GM18951 (cell line): ENCODE measurements around the gene DENND5B.
"Not testable (repeated sequence)": the region's sequence is repeated elsewhere in the genome, so short reads cannot be mapped to it uniquely, and the experiment has no call there.

ENCODE experiments used
- POLR2A ChIP-seq: IDR thresholded peaks from 4 replicates; pipeline ENCODE4 v1.6.1; 2011; ENCODE audit warnings: mild to moderate bottlenecking; ENCODE audit not compliant: insufficient read length, insufficient read depth; ENCODE audit errors: extremely low read depth
- in situ Hi-C: fragments of 300-500 bp; cut with MboI; formaldehyde crosslinking; loops from one replicate; pipeline ENCODE4 v1.12.0; 2022; ENCODE audit warnings: low sequenced_read_pairs, mixed read lengths, inconsistent platforms; ENCODE audit not compliant: unreplicated experiment

The DENND5B gene

DNA sequence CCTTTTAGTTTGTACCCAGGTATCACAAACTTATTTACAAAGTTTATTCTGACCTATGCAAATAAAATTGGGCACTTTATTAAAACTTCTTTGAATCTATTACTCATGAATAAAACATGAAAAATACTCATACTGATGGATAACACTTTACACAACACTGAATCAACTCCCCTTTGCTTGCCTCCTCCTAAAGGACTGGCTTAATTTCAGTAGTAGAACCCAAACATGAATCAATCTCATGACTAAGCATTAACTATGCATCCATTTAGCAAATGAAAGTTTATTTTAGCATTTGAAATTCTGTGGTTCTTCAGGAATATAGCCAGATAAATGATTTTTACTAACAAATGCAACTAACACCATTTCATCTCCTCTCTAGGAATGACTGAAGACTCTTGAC is 32.4 kb downstream of the DENND5B start:
- no peak for TF ChIP-seq POLR2A
- in situ Hi-C loops: no loop called here

DNA sequence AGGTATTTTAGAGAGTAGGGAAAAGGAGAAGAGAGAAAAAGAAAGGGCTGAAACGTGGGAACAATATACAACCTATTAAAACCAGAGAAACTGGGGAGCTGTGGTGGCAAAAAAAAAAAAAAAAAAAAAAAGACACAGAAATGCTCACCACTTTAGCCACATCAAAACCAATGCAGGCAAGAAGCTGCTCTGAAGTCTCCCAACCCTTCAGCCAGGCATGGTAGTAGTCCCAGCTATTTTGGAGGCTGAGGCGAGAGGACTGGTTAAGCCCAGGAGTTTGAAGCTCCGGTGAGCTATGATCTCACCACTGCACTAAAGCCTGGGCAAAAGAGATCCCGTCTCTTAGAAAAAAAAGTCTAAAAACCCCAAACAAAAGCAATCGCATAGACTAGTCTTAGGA is 33.2 kb downstream of the DENND5B start:
- no peak for TF ChIP-seq POLR2A
- in situ Hi-C loops: no loop called here

DNA sequence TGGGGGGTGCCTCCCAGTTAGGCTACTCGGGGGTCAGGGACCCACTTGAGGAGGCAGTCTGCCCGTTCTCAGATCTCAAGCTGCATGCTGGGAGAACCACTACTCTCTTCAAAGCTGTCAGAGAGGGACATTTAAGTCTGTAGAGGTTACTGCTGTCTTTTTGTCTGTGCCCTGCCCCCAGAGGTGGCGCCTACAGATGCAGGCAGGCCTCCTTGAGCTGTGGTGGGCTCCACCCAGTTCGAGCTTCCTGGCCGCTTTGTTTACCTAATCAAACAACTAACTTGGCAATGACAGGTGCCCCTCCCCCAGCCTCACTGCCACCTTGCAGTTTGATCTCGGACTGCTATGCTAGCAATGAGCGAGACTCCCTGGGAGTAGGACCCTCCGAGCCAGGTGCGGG is 35.5 kb downstream of the DENND5B start:
- in situ Hi-C loops: not testable (repeated sequence)

DNA sequence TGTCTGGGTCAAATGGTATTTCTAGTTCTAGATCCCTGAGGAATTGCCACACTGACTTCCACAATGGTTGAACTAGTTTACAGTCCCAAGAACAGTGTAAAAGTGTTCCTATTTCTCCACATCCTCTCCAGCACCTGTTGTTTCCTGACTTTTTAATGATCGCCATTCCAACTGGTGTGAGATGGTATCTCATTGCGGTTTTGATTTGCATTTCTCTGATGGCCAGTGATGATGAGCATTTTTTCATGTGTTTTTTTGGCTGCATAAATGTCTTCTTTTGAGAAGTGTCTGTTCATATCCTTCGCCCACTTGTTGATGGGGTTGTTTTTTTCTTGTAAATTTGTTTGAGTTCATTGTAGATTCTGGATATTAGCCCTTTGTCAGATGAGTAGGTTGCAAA is 40.3 kb downstream of the DENND5B start:
- in situ Hi-C loops: not testable (repeated sequence)

DNA sequence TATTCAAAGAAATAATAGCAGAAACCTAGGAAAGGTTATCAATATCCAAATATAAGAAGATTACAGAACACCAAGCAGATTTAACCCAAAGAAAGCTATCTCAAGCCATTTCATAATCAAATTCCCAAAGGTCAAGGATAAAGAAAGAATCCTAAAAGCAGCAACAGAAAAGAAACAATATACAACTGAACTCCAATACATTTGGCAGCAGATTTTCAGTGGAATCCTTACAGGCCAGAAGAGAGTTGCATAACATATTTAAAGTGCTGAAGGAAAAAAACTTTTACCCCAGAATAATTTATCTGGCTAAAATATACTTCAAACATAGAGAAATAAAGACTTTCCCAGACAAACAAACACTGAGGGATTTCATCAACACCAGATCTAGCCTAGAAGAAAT is 54.3 kb downstream of the DENND5B start:
- TF ChIP-seq POLR2A: no peak
- in situ Hi-C loops: no loop called here

DNA sequence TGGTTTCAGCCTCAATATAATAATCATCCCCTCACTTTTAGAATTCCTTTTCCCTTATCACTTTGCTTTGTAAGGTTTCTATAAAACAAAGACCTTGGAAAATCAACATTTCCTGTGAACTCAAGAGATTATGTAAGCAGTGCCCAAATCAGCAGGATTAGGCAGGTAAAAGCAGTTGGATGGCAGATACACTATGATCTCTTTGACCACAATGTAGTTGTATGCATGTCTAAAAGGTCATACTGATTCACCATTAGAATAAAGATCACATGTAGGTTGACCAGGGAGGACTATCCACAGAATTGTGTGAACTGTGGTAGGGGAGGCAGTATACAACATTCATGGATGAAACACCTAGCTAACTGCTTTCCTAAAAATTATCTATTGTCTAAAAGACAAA is 57.5 kb downstream of the DENND5B start:
- in situ Hi-C loops: no loop called here

DNA sequence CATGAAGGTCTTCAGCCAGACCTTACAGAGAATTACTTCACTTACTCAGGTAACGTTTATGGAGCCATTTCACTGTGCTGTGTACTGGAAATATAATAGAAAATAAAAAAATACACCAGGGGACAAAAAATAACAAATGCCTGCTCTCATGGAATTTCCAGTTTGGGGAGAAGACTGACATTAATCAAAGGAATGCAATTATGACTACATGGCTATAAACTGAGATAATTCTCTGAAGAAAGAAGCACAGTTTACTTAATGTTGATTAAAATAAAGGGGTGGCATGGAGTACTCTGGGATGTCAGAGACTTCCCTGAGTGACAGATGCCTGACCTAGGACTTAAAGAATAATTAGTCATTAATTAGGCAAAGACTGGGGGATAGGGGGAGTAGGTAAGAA is 59.0 kb downstream of the DENND5B start:
- TF ChIP-seq POLR2A: no peak
- in situ Hi-C loops: no loop called here

More for the DNA sequence above, 57.5 kb downstream of the DENND5B start:
- TF ChIP-seq POLR2A: no peak

DNA sequence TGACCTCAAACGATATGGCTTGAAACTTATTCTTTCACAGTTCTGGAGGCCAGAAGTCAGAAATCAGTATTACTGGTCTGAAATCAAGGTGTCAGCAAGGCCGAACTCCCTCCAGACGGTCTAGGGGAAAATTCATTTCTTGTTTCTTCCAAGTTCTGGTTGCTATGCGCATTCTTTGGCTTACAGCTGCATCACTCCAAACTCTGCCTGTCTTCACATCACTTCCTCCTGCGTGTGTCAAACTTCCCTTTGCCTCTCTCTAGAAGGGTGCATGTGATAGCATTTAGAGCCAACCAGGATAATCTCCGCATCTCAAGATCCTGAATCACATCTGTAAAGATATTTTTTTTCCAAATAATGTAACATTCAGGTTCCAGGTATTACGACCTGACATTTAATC is 62.8 kb downstream of the DENND5B start:
- no peak for TF ChIP-seq POLR2A
- in situ Hi-C loops: no loop called here

DNA sequence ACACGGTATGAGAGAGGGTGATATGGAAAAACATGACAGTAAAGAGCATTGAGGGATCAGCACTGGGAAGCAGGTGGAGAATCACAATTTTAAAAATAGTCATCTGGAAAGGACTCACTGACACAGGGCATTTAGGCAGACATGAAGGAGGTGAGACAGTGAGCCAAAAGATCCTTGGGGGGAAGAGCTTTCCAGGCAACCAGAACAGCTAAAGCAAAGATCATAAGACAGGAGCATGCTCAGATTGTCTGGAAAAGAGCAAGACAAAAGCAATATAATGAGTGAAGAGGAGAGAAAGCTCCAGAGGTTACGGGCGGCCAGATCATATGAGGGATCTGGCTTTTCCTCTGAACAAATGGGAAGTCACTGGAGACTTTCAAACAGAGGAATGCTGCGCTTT is 63.9 kb downstream of the DENND5B start:
- TF ChIP-seq POLR2A: no peak
- in situ Hi-C loops: no loop called here

DNA sequence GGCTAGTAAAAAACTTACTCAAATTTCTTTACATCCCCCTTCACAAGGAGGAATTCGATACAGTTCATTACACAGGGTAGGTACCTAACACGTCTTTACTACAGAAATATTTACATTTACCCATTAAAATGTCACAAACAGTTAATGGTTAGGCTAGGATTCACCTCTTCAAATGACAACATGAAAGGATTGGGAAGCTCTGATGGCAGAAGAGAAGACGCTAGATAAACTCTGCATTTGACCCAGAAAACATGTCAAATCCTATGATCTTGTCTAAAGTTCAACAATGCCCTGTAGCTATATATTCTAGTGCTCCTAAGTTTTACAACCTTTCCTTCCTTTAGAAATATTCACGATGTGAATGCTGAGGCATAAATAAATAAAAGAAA is 64.8 kb downstream of the DENND5B start:
- in situ Hi-C loops: no loop called here
- TF ChIP-seq POLR2A: no peak

DNA sequence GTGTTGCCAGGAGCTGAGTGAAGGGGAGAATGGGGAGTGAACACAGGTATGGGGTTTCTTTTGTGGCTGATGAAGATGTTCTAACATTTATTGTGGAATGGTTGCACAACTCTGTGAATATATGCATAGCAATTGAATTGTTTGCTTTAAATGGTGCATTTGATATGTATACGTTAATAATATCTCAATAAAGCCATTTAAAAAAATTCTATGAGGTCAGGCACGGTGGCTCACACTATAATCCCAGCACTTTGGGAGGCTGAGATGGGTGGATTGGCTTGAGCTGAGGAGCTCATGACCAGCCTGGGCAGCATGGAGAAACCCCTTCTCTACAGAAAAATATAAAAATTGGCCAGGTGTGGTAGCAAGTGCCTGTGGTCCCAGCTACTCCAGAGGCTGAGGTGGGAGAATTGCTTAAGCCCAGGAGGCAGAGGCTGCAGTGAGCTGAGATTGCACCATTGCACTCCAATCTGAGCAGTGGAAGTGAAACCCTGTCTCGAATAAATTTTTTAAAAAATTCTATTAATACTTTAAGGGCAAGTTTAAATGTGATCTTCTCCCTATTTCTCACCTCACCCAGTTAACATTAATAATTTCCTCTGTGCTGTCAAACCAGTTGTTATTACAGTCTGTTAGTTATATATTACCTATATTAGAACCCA is 65.3 kb downstream of the DENND5B start:
- TF ChIP-seq POLR2A: no peak
- in situ Hi-C loops: no loop called here

DNA sequence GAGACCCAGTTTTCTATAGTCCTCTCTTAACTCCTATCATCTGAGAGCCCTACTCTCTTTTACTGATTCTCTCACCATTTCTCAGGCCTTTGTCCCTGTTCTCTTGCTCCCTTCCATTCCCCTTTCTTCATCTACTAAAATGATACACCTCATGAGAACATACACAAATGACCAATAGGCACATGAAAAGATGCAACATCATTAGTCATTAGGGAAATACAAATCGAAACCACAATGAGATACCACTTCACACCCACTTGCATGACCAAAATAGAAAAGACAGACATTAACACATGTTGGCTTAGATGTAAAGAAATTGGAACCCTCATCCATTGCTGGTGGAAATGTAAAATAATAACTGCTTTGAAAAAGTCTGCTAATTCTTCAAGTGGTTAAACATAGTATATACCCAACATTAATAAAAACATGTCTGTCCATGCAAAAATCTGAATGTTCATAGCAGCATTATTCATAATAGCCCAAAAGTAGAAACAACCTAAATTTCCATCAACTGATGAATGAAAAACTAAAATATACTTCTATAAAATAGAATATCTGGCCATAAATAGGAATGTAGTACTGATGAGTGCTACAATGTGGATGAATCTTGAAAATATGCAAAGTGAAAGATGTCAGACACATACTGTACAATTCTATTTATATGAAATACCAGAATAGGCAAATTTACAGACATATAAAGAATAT is 66.0 kb downstream of the DENND5B start:
- in situ Hi-C loops: no loop called here
- no peak for TF ChIP-seq POLR2A

DNA sequence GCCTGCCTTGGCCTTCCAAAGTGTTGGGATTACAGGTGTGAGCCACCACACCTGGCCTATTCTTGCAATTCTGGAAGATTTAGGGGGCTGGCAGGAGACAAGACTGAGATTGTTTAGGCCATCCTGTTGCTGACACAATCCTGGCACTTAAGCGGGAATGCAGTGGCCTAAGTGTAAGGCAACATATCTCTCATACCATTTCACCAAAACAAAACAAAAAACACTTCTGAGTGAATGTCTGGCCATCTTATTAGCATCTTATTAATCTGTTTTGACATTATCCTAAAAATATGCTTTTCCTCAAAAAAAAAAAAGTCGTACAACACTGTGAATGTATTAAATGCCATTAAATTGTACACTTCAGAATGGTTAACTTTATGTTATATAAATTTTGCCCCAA is 67.6 kb downstream of the DENND5B start:
- in situ Hi-C loops: no loop called here
- no peak for TF ChIP-seq POLR2A

DNA sequence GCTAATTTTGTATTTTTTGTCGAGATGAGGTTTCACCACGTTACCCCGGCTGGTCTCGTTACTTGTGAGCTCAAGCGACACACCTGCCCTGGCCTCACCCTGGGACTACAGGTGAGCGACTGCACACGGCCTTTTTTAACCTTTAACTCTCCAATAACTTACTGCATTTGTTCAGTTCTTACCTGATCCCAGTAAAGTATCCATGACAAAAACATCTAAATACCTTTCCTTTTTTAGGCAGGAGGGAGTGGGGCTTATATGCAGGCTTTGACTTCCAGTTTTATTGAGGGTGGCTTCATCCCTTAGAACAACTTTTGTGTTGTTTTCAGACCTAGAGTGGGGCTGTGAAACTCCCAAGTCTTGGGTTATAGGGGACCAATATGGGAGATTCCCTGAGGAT is 68.3 kb downstream of the DENND5B start:
- in situ Hi-C loops: no loop called here
- no peak for TF ChIP-seq POLR2A

DNA sequence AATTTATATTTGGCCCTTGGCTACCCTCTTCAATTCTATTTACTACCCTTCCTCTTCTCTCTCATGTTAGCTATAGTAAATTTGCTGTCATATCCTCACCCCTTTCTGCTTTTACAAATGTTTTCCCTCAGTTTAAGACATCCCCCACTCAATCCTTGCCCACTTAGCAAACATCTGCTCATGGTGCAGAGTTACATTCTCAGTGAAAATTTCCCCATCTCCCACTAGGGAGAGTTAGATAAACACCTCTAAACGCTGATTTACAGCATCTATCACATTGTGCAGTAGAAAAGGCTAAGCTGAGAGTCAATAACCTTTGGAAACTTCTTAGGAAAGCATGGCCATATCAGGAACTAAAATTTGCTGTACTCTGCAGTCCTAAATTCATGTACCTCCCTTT is 69.0 kb downstream of the DENND5B start:
- in situ Hi-C loops: no loop called here
- no peak for TF ChIP-seq POLR2A
